Parathyroid adenoma (tissue), 2 donors: ENCODE data around the gene VAPB.

ENCODE experiments used
- H2AFZ ChIP-seq: fragments of 300-600 bp; sonication (generic); one replicate; pipeline ENCODE4 v1.7.0; 2017; ENCODE audit warnings: antibody characterized with exemption, mild to moderate bottlenecking
- H3K27ac ChIP-seq: fragments of 300-600 bp; sonication (generic); one replicate; pipeline ENCODE4 v1.7.0; 2017
- H3K27me3 ChIP-seq: fragments of 300-600 bp; sonication (generic); one replicate; pipeline ENCODE4 v1.7.0; 2017; ENCODE audit warnings: low read length; ENCODE audit not compliant: control insufficient read depth, insufficient read depth
- H3K36me3 ChIP-seq: fragments of 300-600 bp; sonication (generic); one replicate; pipeline ENCODE4 v1.7.0; 2017; ENCODE audit warnings: low read length; ENCODE audit not compliant: control insufficient read depth, insufficient read depth
- H3K4me1 ChIP-seq: fragments of 300-600 bp; sonication (generic); one replicate; pipeline ENCODE4 v1.7.0; 2017; ENCODE audit warnings: control low read depth
- H3K4me2 ChIP-seq: fragments of 300-600 bp; sonication (generic); one replicate; pipeline ENCODE4 v1.7.0; 2017; ENCODE audit warnings: low read length
- H3K4me3 ChIP-seq: fragments of 300-600 bp; sonication (generic); one replicate; pipeline ENCODE4 v1.7.0; 2017; ENCODE audit warnings: low read depth, low read length
- H3K79me2 ChIP-seq: fragments of 300-600 bp; sonication (generic); one replicate; pipeline ENCODE4 v1.7.0; 2017; ENCODE audit warnings: control low read depth
- H3K9ac ChIP-seq: fragments of 300-600 bp; sonication (generic); one replicate; pipeline ENCODE4 v1.7.0; 2017; ENCODE audit warnings: mild to moderate bottlenecking
- H3K9me3 ChIP-seq: fragments of 300-600 bp; sonication (generic); one replicate; pipeline ENCODE4 v1.7.0; 2017; ENCODE audit warnings: low read length; ENCODE audit not compliant: control insufficient read depth
- TF ChIP-seq, protein P1 (sequence below): fragments of 300-600 bp; sonication (generic); IDR thresholded peaks from one replicate; pipeline ENCODE4 v1.7.0; 2017; ENCODE audit warnings: antibody characterized with exemption, mild to moderate bottlenecking
- donor health status: primary hyperparathyroidism.

VAPB gene

DNA sequence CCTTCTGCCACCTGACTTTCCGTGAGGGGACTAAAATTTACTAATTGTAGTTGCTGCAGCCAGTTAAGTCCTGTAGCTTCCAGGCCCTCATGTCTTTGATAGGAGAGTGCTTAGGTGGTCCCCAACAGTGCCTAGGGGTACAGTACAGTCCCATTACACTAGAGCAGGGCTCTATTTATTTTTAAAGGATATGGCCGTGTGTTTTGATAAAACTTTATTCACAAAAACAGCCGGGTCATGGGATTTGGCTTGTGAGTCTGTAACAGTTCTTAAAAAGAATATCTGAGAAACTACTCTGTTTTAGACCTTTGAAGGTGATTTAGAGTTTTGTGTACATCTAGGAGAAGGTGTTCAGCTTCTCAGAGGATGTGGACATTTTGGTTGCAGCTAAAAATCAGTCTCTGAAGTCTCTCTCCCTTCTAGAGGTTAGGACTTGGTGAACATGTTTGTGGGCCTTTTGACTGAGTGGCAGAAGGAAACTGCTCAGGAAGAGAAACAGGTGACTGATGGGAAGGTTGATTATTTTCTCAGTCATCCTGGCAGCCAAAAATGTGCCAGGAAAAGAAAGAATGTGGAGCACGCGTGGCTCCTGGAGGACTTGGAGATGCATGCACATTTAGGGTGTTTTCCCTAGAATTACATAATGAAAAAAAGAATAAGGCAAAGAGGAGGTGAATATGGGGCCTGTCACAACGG lies 57.4 kb downstream of the VAPB start:
- Histone ChIP-seq H3K27ac (peak overlapping the region; percentile 64), H3K4me1 (peaks cover 6% of the 10 kb centered on the region), H3K4me2 (peak overlapping the region; percentile 17), H3K9me3 (no peaks in the 10 kb centered on the region), H2AFZ (peak overlapping the region; percentile 24), H3K27me3 (no peaks in the 10 kb centered on the region), H3K79me2 (peaks cover 14% of the 10 kb centered on the region), H3K9ac (no peak overlapping the region), H3K4me3 (no peak overlapping the region), H3K36me3 (no peaks in the 10 kb centered on the region)
- TF ChIP-seq, protein P1, sequence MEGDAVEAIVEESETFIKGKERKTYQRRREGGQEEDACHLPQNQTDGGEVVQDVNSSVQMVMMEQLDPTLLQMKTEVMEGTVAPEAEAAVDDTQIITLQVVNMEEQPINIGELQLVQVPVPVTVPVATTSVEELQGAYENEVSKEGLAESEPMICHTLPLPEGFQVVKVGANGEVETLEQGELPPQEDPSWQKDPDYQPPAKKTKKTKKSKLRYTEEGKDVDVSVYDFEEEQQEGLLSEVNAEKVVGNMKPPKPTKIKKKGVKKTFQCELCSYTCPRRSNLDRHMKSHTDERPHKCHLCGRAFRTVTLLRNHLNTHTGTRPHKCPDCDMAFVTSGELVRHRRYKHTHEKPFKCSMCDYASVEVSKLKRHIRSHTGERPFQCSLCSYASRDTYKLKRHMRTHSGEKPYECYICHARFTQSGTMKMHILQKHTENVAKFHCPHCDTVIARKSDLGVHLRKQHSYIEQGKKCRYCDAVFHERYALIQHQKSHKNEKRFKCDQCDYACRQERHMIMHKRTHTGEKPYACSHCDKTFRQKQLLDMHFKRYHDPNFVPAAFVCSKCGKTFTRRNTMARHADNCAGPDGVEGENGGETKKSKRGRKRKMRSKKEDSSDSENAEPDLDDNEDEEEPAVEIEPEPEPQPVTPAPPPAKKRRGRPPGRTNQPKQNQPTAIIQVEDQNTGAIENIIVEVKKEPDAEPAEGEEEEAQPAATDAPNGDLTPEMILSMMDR, result no peak

GRCh38 chr20:58446960-58447265 lies 57.9 kb downstream of the VAPB start:
- peak overlapping the region; percentile 64 for H3K27ac ChIP-seq
- H3K9ac ChIP-seq, result no peak overlapping the region
- no peaks in the 10 kb centered on the region for H3K36me3 ChIP-seq
- H3K4me1 ChIP-seq, result peaks cover 6% of the 10 kb centered on the region
- H3K4me3 ChIP-seq, result no peak overlapping the region
- TF ChIP-seq, protein P1, result no peak
- no peaks in the 10 kb centered on the region for H3K9me3 ChIP-seq
- H3K79me2 ChIP-seq, result peaks cover 14% of the 10 kb centered on the region
- H3K27me3 ChIP-seq, result no peaks in the 10 kb centered on the region
- peak overlapping the region; percentile 24 for H2AFZ ChIP-seq
- H3K4me2 ChIP-seq, result peak overlapping the region; percentile 17

DNA sequence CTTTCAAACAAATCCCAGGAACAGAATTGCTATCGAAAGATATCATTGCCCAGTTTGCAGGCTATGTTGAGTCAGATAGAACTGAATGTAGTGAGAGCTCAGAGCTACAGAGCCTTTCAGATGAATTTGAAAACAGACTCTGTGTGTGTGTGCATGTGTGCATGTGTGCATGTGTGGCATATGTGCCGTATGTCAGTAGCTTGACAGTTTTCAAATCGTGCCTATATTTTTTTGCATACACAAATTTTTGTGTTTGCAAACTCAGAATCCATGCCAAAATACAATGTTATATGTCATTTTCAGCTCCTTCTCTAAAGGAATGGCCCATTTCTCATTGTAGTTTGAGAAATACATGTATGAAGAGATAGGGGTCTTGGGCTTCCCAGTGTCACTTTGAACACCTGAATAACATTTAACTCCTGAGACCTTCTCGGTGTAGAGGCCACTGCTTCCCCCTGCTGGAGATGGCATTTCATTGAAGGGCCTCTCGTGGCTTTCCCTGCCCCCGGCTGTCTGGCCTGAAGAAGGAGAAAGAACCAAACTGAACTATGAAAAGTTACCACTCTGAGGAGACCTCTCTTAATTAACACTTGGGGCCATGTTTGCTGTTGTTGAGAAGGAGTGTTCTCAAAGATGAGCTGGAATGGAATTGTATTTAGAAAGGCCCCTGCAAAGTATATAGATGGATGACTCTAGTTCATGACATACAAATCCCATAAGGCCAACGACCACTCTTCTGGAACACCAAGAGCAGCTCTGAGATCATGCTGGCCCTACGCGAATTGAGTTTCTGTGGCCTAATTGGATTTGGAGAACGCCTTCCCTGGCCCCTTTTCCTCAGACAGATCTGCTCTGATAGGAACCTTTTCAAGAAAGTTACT lies 58.7 kb downstream of the VAPB start:
- Histone ChIP-seq H3K9me3 (no peaks in the 10 kb centered on the region), H3K36me3 (no peaks in the 10 kb centered on the region), H3K27me3 (no peaks in the 10 kb centered on the region), H3K4me2 (peak overlapping the region; percentile 39), H3K79me2 (peaks cover 9% of the 10 kb centered on the region), H3K9ac (no peak overlapping the region), H3K4me1 (peaks cover 6% of the 10 kb centered on the region), H2AFZ (no peak overlapping the region), H3K4me3 (no peak overlapping the region), H3K27ac (peak overlapping the region; percentile 64)
- TF ChIP-seq, protein P1, result peak; percentile 78

DNA sequence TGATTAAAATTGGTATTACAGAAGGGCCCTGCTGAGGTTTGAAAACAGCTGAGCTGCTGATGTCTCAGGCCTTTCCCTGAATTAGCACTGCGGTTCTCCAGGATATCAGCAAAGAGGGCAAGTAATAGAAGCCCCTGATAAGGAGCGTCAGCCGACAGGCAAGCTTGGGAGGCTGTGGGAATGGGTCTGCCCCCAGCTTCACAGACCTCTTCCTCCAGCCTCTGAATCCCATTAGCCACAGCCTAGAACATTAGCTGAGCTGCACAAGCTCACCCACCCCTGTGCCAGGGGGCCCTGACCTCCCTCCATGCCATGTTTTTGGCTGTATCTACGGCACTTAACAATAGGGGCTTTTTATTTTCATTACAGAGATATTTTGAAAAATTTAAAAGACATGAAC lies 59.9 kb downstream of the VAPB start:
- H3K9me3 ChIP-seq, result no peaks in the 10 kb centered on the region
- no peaks in the 10 kb centered on the region for H3K36me3 ChIP-seq
- H3K4me3 ChIP-seq, result no peak overlapping the region
- H3K27ac ChIP-seq, result no peak overlapping the region
- H3K27me3 ChIP-seq, result no peaks in the 10 kb centered on the region
- H3K4me2 ChIP-seq, result no peak overlapping the region
- H2AFZ ChIP-seq, result no peak overlapping the region
- no peak overlapping the region for H3K9ac ChIP-seq
- H3K79me2 ChIP-seq, result peaks cover 8% of the 10 kb centered on the region
- TF ChIP-seq, protein P1, result no peak
- H3K4me1 ChIP-seq, result peaks cover 6% of the 10 kb centered on the region
